HEK293T (cell line): ENCODE results near the gene CAPN13.

Source experiments
- ARNT ChIP-seq: fragments of 450-650 bp; IDR thresholded peaks from 2 replicates; pipeline ENCODE4 v1.6.1; 2017; ENCODE audit warnings: mild to moderate bottlenecking
- ELF4 ChIP-seq: fragments of 450-650 bp; IDR thresholded peaks from 2 replicates; pipeline ENCODE4 v1.6.1; 2017; ENCODE audit warnings: antibody characterized with exemption
- FOXM1 ChIP-seq: fragments of 450-650 bp; IDR thresholded peaks from 2 replicates; pipeline ENCODE4 v1.6.1; 2017; ENCODE audit warnings: mild to moderate bottlenecking, borderline replicate concordance
- SUZ12 ChIP-seq: fragments of 450-650 bp; IDR thresholded peaks from 2 replicates; pipeline ENCODE4 v1.6.1; 2016; ENCODE audit warnings: mild to moderate bottlenecking
- TARDBP ChIP-seq: fragments of 450-650 bp; IDR thresholded peaks from 2 replicates; pipeline ENCODE4 v1.6.1; 2016

DNA sequence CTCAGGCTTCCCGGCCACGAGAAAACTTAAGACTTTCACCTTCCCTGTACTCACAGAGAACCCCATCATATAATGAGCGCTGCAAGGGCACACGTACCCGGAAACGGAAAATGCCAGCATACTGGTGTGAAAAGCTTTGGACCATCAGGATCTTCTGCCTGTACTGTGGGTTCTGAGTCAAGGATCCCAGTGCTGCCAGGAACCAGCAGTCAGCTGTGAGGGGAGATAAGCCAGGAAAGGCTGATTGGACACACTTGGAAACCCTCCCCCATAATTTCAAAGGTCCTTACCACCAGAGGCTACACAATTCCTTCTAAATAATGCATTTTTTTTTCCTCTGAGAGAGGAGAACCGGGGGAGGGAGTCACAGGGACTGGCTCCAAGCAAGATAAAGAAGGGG, 31.4 kb downstream of the CAPN13 start:
- TF ChIP-seq FOXM1 = no peak
- TF ChIP-seq TARDBP = no peak
- no peak for TF ChIP-seq ARNT
- no peak for TF ChIP-seq ELF4
- TF ChIP-seq SUZ12 = no peak
